SK-N-SH (cell line): Measurements from ENCODE around the gene ATXN10. TPM values are rescaled to one million over a fixed set of nuclear protein-coding genes. Genes with fewer than 3 reads are reported as not detected.

Source experiments
- CTCF ChIA-PET: fragments of 300-600, 350-600 bp; formaldehyde crosslinking; extraction: SDS; loops from one replicate; lab custom pipeline; 2021; lab: Yijun Ruan, JAX
- POLR2A ChIA-PET: fragments of 350-600 bp; sonication (Branson Sonifier 250); formaldehyde crosslinking; extraction: SDS; loops from one replicate; lab custom pipeline; 2020; ENCODE audit warnings: antibody characterized with exemption, inconsistent platforms; lab: Yijun Ruan, JAX
- DNase-seq: peaks from one replicate; pipeline ENCODE4 v3.0.0; 2012
- H2AFZ ChIP-seq: fragments of 200-600 bp; sonication (generic); 2 replicates; pipeline ENCODE4 v1.8.1; 2016; ENCODE audit warnings: antibody characterized with exemption, mild to moderate bottlenecking, low read depth
- H3F3A ChIP-seq: fragments of 200-600 bp; sonication (generic); replicated peaks from 2 replicates; pipeline ENCODE3; 2016; ENCODE audit warnings: antibody characterized with exemption, mild to moderate bottlenecking; ENCODE audit not compliant: insufficient read depth
- H3K27ac ChIP-seq, 2 experiments: fragments of 200-500 bp in 1 of 2; fragments of 200-600 bp in 1 of 2; sonication (Bioruptor generic) in 1 of 2; sonication (generic), shearing (Covaris generic) in 1 of 2; 2 replicates each; pipeline versions ENCODE4 v1.5.1 to v1.6.1; 2014 to 2016; ENCODE audit warnings: low read depth in 2 of 2, inconsistent platforms in 1 of 2, low read length in 1 of 2, mild to moderate bottlenecking in 1 of 2, mixed read lengths in 1 of 2
- H3K27me3 ChIP-seq: fragments of 200-600 bp; sonication (generic), shearing (Covaris generic); 2 replicates; pipeline ENCODE4 v1.6.1; 2016; ENCODE audit warnings: mixed run types; ENCODE audit not compliant: insufficient read depth
- H3K36me3 ChIP-seq, 2 experiments: fragments of 200-500 bp in 1 of 2; fragments of 200-600 bp in 1 of 2; sonication (Bioruptor generic) in 1 of 2; sonication (generic) in 1 of 2; replicated peaks in 1 of 2; 2 replicates each; pipeline versions ENCODE3 to v1.5.1; 2014 to 2016; ENCODE audit warnings: low read length in 1 of 2, mild to moderate bottlenecking in 1 of 2; ENCODE audit not compliant: insufficient read depth in 2 of 2, control insufficient read depth in 1 of 2
- H3K4me1 ChIP-seq, 2 experiments: fragments of 200-500 bp in 1 of 2; fragments of 200-600 bp in 1 of 2; sonication (Bioruptor generic) in 1 of 2; sonication (generic), shearing (Covaris generic) in 1 of 2; 2 replicates each; pipeline versions ENCODE4 v1.5.1 to v1.6.1; 2014 to 2016; ENCODE audit warnings: low read depth in 1 of 2, low read length in 1 of 2, mixed run types in 1 of 2; ENCODE audit not compliant: insufficient read depth in 2 of 2, control insufficient read depth in 1 of 2
- H3K4me2 ChIP-seq: fragments of 200-600 bp; sonication (generic), shearing (Covaris generic); 2 replicates; pipeline ENCODE4 v1.6.1; 2017; ENCODE audit warnings: mixed run types
- H3K4me3 ChIP-seq, 2 experiments: fragments of 200-500 bp in 1 of 2; fragments of 200-600 bp in 1 of 2; sonication (Bioruptor generic) in 1 of 2; sonication (generic), shearing (Covaris generic) in 1 of 2; 2 replicates each; pipeline versions ENCODE4 v1.5.1 to v1.8.1; 2014 to 2016; ENCODE audit warnings: low read depth in 2 of 2, inconsistent platforms in 1 of 2, low read length in 1 of 2, mild to moderate bottlenecking in 1 of 2, mixed read lengths in 1 of 2, moderate library complexity in 1 of 2
- H3K79me2 ChIP-seq: fragments of 200-600 bp; sonication (generic); 2 replicates; pipeline ENCODE4 v1.8.1; 2017; ENCODE audit warnings: mild to moderate bottlenecking; ENCODE audit not compliant: insufficient read depth
- H3K9ac ChIP-seq: fragments of 200-600 bp; sonication (generic); 2 replicates; pipeline ENCODE4 v1.6.1; 2017; ENCODE audit warnings: mixed run types
- H3K9me2 ChIP-seq: fragments of 200-600 bp; sonication (generic); 2 replicates; pipeline ENCODE4 v1.6.1; 2017; ENCODE audit warnings: mixed run types
- H3K9me3 ChIP-seq: fragments of 200-600 bp; sonication (generic); 2 replicates; pipeline ENCODE4 v1.6.1; 2017; ENCODE audit warnings: mixed run types, mild to moderate bottlenecking, moderate library complexity
- H4K20me1 ChIP-seq: fragments of 200-600 bp; sonication (generic); 2 replicates; pipeline ENCODE4 v1.6.1; 2017; ENCODE audit warnings: mild to moderate bottlenecking, mixed run types; ENCODE audit not compliant: insufficient read depth
- CTCF ChIP-seq: fragments of 200-600 bp; sonication (generic); IDR thresholded peaks from 2 replicates; pipeline ENCODE4 v1.6.1; 2017; ENCODE audit warnings: antibody characterized with exemption, mild to moderate bottlenecking, moderate library complexity
- EZH2phosphoT487 ChIP-seq: fragments of 200-600 bp; sonication (generic); IDR thresholded peaks from 2 replicates; pipeline ENCODE4 v1.6.1; 2017; ENCODE audit warnings: low read depth, mixed run types, mild to moderate bottlenecking, antibody characterized with exemption, moderate library complexity, borderline replicate concordance
- IRF3 ChIP-seq: fragments of 150-350 bp; IDR thresholded peaks from 2 replicates; pipeline ENCODE4 v1.6.1; 2016; ENCODE audit warnings: mild to moderate bottlenecking, low read depth, low read length
- NFIC ChIP-seq: IDR thresholded peaks from 2 replicates; pipeline ENCODE4 v1.4.0; 2012; ENCODE audit warnings: borderline replicate concordance
- RAD21 ChIP-seq: IDR thresholded peaks from 2 replicates; pipeline ENCODE4 v1.6.1; 2012; ENCODE audit warnings: mild to moderate bottlenecking, low read length
- REST ChIP-seq: IDR thresholded peaks from 2 replicates; pipeline ENCODE4 v1.6.1; 2012; ENCODE audit warnings: mild to moderate bottlenecking, low read depth, low read length, moderate library complexity
- SMC3 ChIP-seq: IDR thresholded peaks from 2 replicates; pipeline ENCODE4 v1.6.1; 2012; ENCODE audit warnings: low read depth, low read length, improper control_type of control experiment
- TAF1 ChIP-seq: IDR thresholded peaks from 2 replicates; pipeline ENCODE4 v1.6.1; 2012; ENCODE audit warnings: low read depth, mild to moderate bottlenecking, low read length, moderate library complexity, borderline replicate concordance
- TEAD4 ChIP-seq: IDR thresholded peaks from 2 replicates; pipeline ENCODE4 v1.4.0; 2012; ENCODE audit warnings: mild to moderate bottlenecking, borderline replicate concordance; ENCODE audit not compliant: insufficient read depth
- YY1 ChIP-seq: IDR thresholded peaks from 2 replicates; pipeline ENCODE4 v1.4.0; 2012; ENCODE audit warnings: low read depth, mild to moderate bottlenecking
- WGBS: methylation state at CpG from one replicate; pipeline ENCODE4 v1.1.6; 2017; ENCODE audit warnings: low lambda C conversion rate; 5-methylcytosine and 5-hydroxymethylcytosine counted together
- polyA plus RNA-seq, 3 experiments: library from polyadenylated mRNA; depleted of rRNA; stranded (reverse); fragments of >200 nt; gene quantifications; 2 replicates each; pipeline ENCODE4 v1.2.3, GENCODE V29; 2012

ATXN10 gene
- polyA plus RNA-seq, 1 of the 3 experiments (the other 2 are of a cell fraction), result 202 TPM

GRCh38 chr22:45826520-45826919, 154.9 kb downstream of the ATXN10 start:
- Histone ChIP-seq H3K27me3 (no peaks in the 10 kb centered on the region), H3K4me3 (no peak overlapping the region)
- DNase-seq, result no peak
- TF ChIP-seq TEAD4 (no peak), SMC3 (no peak), CTCF (no peak), EZH2phosphoT487 (no peak), YY1 (no peak), RAD21 (no peak), IRF3 (no peak), NFIC (no peak), REST (no peak), TAF1 (no peak)
- TF ChIP-seq, all 33 proteins: peak for 0
- Histone ChIP-seq H3K79me2 (peaks cover 9% of the 10 kb centered on the region; the same call in 1 of the 2 replicates), H4K20me1 (0 out of 2 replicates have a peak, but pooled peaks cover 3% of the 10 kb centered on the region), H3K27ac (no peak overlapping the region), H3K36me3 (peaks cover 29 to 59% of the 10 kb centered on the region in 2 experiments), H3K9me2 (no peaks in the 10 kb centered on the region), H3K4me2 (no peak overlapping the region), H3K4me1 (peaks cover 0 to 2% of the 10 kb centered on the region in 2 experiments; a peak in 1 of 4 replicates), H2AFZ (no peak overlapping the region), H3K9me3 (no peaks in the 10 kb centered on the region), H3F3A (peaks cover 37% of the 10 kb centered on the region), H3K9ac (no peak overlapping the region)
- CTCF ChIA-PET, result interaction anchor here (1.2 kb wide), 1 partner anchor 37 kb away, joined by 3 read pairs; no protein-coding TSS in a partner anchor
- 87% methylated on average over 2 of the region's 2 CpGs for WGBS
- POLR2A ChIA-PET, result no interaction called here
